ENCODE measurements around the gene HEXD.

The HEXD gene

DNA sequence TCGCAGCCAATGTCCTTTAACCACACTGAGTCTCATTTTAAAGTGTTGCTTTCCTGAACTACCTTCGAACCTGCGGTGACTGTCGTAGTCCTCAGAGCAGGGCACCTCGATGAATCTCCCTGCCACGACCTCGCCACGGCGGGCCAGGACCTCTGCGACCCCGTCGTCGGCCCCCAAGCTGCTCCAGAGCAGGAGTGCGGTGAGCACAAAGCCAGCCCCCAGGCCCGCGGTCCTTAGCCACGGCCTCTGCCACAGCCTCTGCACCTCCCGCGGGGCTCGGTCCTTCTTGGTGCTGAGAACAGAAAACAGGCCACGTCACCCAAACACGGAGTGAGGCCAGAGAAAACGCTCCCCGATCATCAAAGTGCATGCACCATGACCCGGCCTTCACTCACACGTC, 2.8 kb upstream of the HEXD start:
- DNase-seq (ENCODE audit: low read depth in 2 of 2): no peak

DNA sequence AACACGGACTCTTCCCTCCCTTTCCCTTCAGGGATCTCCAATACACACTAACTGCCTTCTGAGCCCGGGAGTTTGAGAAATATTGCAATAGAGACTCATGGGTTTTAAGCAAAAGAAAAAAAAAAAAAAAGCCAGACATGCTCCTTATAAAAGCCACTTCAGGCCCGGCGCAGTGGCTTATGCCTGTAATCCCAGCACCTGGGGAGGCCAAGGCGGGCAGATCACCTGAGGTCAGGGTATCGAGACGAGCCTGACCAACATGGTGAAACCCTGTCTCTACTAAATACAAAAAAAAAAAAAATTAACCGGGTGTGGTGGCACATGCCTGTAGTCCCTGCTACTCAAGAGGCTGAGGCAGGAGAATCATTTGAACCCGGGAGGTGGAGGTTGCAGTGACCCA, 2.4 kb upstream of the HEXD start:
- DNase-seq (ENCODE audit: low read depth in 2 of 2): no peak

DNA sequence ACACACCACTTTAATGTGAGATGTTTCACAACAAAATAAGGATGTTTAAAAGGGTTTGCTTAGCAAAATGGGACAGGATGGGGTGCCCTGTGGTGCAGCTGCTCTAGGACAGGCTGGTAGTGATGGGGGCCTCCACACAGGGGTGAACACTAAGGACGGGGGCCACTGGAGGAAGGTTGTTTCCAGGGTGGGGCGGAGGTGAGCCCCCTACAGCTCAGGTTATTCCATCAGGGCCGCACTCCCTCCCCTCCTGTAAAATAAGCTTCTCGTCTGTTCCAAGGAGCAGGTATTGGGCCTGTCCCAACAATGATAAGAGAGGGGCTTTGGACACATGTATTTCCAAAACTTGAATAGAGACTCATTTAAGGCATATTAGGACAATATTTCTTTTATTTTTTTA, 1.9 kb upstream of the HEXD start:
- no peak for DNase-seq (ENCODE audit: low read depth in 2 of 2)

DNA sequence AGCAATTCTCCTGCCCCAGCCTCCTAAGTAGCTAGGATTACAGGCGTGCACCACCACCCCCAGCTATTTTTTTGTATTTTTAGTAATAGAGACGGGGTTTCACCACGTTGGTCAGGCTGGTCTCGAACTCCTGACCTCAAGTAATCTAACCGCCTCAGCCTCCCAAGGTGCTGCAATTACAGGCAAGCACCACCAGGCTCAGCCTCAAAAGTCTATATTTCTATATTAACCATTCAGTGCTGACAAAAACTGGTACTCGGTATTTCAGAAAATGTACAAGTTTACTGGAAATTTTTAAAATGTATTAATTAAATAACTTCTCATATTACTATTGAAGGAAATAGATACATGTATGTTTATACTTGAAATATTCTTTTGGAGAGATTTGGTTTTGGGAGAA, 1.4 kb upstream of the HEXD start:
- no peak for DNase-seq (ENCODE audit: low read depth in 2 of 2)

DNA sequence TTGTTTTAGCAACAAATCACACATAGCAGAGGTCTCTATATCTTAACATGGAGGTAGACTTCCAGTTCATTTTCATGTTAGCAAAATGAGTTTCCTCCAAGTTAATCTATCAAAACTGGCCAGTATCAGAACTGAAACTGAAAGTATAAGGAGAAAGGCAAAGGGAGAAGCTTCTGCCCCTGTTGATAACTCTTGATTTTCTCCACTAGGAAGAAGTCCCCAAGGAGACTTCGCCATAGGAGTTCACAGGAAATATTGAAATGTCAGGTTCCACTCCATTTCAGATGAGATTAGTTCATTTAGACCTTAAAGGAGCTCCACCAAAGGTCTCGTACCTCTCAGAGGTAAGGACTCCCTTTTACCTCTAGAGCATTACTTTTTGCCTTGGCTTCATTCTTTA, 1.4 kb downstream of the HEXD start:
- no peak for DNase-seq (ENCODE audit: low read depth in 2 of 2)

DNA sequence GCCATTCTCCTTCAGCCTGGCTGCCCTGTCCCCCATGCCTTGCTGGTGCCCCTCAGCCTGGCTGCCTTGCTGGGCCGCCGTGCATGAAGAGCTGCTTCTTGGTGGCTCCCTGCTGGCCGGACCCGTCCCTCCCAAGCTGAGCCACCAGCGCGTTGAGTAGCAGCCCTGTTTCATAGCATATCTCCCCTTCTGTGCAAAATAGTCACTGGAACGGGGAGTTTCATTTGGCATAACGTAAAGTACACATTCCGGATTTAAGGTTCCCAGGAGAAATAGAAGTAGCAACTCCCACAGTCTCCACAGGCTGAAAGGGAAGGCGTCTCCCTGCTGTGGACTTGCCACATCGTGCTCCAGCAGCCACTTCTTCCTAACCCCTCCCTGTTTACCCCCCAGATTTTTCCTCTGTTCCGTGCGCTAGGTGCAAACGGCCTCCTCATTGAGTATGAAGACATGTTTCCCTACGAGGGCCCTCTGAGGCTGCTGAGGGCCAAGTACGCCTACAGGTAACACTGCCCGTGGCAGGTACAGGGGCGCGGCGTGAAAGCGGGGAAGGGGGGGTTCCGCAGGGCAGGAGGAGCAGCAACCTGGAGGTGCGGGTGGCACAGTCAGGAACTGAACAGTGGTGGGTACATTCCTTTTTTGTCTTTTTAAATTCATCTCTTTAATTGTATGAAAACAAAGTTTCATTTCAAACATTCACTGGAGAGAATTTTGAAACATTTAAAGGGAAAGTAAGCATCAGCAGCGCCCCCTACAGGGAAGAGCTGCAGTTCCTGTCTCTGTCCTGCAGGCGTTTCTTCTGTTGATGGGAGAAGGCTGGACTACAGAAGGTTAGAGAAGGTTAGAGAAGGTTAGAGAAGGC, 6.1 kb downstream of the HEXD start:
- peak; percentile 42 to 50 for DNase-seq (ENCODE audit: low read depth in 2 of 2)

DNA sequence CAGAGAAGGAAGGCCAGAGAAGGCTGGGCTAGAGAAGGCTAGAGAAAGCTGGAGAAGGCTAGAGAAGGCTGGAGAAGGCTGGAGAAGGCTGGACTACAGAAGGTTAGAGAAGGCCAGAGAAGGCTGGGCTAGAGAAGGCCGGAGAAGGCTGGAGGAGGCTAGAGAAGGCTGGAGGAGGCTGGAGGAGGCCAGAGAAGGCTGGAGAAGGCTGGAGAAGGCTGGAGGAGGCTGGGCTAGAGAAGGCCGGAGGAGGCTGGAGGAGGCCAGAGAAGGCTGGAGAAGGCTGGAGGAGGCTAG, 6.7 kb downstream of the HEXD start:
- no peak for DNase-seq (ENCODE audit: low read depth in 2 of 2)

DNA sequence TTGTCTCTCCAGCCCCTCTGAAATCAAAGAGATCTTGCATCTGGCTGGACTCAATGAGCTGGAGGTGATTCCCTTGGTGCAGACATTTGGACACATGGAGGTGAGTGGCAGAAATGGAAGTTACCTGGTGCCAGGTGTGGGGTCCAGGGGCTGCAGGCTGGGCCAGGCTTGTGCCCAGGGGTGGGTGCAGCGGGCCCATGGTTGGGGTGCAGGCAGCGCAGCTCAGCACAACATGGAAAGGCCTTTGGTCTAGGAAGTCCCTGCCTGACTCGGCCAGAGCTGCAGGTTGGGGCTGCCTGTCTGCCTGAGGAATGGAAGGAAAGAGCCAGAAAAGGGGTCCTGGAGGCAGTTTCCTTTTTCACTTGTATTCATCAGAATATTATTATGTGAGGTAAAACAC, 10.4 kb downstream of the HEXD start:
- DNase-seq (ENCODE audit: low read depth in 2 of 2): no peak

DNA sequence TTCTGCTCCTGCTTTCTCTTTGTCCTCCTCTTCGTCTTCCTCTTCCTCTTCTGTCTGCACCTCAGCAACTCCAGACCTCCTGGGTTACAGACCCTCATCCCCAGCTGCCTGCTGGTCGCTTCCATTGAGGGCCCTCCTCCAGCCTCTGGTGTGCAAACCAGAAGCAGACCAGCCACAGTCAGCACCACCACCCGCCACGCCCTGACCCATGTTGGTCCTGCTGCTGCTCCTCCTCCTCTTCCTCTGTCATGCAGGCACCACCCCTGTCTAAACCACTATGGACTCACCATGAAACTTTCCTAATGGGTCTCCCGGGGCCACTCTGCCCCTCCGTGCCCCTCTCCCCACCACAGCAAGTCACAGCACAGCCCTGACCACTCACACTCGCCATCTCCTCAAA, 11.7 kb downstream of the HEXD start:
- no peak for DNase-seq (ENCODE audit: low read depth in 2 of 2)

DNA sequence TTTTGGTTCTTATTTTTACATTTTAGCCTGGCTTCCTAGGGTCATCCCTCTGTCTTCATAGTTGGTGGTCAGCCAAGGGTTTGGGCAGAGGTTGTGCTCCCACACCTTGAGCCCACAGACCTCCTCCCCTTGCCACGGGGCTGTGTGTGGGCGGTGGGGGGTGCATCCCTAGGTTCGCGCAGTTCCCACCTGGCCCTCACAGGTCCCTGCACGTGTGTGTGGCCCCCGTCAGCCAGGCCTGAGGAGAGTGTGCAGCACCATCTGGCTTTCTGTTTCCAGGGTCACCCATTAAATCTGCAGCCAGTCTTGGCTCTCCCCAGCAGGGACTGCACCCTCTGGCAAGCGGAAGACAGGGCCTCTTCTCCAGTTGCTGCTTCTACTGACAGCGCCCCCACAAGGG, 13.9 kb downstream of the HEXD start:
- DNase-seq (ENCODE audit: low read depth in 2 of 2): no peak

DNA sequence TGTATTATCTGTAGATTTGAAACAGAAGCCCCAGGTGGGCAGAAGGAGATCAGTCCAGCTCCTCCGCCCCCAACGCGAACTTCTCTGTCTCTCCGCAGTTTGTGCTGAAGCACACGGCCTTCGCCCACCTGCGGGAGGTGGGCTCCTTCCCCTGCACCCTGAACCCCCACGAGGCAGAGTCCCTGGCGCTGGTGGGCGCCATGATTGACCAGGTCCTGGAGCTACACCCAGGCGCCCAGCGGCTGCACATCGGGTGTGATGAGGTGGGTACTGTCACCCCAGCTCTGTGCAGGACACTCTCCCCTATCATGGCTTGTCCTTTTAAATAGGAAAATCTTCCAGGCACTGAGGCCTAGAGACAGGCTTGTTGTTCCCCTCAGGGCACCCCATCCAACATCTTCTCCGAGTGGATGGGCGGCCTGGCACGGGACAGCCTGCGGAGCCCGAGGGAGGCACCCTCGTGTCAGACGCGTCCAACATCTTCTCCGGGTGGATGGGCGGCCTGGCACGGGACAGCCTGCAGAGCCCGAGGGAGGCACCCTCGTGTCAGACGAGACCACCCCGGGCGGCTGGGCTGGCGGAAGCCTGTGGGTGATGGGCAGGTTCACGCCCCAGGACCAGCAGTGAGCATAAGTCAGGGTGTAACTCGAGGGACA, 15.5 kb downstream of the HEXD start:
- no peak for DNase-seq (ENCODE audit: low read depth in 2 of 2)

DNA sequence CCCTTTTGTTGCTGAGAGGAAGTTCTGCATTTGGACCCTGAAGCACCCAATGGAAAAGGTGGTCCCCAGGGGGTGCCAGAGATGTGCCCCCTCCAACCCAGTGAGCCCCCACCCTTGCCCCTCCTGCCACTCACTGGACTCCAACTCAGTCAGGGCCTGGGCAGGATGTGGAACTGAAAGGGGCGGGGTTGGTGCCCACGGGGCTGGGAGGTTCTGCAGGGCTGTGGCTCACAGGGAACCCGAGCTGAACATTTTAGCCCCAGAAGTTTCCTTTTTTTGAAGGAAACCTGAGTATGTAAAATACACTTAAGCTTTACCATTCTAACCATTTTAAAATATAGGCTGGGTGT, 16.0 kb downstream of the HEXD start:
- DNase-seq (ENCODE audit: low read depth in 2 of 2): no peak

DNA sequence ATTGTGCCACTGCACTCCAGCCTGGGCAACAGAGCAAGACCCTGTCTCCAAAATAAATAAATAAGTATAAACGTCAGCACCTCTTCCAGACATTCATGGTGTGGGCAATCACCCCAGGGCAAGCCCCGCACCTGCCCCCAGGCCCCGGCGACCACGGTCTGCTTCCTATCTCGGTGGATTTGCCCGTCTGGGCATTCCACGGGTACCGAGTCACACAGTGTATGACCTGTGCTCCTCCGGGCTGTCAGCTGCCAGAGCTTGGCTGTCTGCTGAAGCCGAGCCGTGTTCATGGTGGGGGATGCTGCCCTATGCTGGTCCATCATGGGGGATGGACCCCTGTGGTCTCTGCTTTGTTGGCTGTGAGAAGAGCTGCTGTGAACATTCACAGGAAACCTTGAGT, 17.0 kb downstream of the HEXD start:
- DNase-seq (ENCODE audit: low read depth in 2 of 2): no peak

DNA sequence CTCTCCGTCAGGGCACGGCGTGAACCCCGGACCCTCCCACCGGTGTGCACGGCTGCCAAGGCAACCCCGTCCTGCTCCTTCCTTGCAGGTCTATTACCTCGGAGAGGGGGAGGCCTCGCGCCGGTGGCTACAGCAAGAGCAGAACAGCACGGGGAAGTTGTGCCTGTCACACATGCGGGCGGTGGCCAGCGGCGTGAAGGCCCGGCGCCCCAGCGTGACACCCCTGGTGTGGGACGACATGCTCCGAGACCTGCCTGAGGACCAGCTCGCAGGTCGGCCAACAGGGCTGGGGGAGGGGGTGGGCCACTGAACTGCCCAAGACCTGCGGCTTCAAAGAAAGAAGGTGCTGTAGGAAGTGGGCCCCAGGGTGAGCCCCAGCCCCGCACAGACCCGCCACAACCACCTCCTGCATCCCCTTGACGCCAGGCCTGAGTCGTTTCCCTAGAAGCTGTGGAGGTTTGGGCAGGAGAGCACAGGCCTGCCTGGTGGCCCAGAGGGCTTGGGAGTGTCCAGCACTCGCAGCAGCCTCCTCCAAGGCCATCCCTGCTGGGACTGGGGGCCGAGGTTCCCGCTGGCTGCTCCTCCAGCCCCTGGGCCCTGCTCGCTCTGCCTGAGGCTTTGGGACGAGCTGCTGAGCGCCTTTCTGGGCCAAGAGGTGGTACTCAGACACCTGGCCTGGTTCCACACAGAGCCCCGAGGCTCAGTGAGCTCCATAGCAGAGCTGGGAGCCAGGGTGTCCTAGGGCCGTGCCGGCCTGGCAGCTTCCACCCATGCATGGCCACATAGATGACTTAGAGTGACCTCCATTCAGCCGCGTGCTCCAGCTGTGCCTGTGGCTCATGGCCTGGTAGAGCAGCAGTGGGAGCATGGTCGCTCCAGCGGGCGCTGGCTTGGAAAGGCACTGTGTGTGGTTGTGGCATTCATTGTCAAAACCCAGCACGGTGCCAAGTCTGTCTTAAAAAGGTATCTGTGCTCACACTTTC, 17.7 kb downstream of the HEXD start:
- DNase-seq (ENCODE audit: low read depth in 2 of 2): no peak

DNA sequence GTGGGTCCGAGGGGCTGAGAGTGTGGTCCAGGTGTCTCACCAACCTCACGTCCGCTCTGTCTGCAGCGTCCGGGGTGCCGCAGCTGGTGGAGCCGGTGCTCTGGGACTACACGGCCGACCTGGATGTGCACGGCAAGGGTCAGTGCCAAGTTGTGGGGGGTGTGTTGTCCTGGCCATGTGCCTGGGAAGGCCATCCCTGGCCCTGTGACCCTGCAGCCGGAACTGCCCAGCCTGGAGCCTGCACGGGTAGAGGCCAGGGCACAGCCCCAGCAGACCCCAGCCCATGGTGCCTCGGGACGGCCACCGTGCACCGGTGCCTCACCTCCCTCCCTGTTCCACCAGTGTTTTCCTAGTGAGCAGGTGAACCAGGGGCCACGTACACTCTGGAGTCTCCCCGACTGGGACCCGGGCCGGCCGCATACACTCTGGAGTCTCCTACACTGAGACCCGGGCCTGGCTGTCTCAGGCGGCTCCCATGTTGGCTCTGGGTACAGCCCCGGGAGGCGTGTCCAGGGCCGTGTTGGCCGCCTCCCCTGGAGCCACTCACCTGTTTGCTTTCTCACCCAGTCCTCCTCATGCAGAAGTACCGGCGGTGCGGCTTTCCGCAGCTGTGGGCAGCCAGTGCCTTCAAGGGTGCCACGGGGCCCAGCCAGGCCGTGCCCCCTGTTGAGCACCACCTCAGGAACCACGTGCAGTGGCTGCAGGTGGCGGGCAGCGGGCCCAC, 18.6 kb downstream of the HEXD start:
- no peak for DNase-seq (ENCODE audit: low read depth in 2 of 2)

DNA sequence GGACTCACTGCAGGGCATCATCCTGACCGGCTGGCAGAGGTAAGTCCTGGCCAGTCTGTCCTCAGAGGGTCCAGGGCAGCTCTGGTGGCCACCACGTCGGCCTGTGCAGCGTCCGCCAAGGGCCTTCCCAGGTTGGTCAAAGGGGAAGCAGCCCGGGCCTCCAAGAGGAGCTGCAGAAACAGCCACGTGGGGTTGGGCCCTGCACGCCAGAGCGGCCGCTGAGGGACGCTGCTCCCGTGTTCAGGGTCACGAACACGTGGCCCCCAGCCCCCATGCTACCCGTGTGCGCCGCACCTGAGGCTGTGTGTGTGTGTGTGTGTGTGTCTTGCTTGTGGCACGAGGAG, 19.1 kb downstream of the HEXD start:
- DNase-seq (ENCODE audit: low read depth in 2 of 2): no peak

DNA sequence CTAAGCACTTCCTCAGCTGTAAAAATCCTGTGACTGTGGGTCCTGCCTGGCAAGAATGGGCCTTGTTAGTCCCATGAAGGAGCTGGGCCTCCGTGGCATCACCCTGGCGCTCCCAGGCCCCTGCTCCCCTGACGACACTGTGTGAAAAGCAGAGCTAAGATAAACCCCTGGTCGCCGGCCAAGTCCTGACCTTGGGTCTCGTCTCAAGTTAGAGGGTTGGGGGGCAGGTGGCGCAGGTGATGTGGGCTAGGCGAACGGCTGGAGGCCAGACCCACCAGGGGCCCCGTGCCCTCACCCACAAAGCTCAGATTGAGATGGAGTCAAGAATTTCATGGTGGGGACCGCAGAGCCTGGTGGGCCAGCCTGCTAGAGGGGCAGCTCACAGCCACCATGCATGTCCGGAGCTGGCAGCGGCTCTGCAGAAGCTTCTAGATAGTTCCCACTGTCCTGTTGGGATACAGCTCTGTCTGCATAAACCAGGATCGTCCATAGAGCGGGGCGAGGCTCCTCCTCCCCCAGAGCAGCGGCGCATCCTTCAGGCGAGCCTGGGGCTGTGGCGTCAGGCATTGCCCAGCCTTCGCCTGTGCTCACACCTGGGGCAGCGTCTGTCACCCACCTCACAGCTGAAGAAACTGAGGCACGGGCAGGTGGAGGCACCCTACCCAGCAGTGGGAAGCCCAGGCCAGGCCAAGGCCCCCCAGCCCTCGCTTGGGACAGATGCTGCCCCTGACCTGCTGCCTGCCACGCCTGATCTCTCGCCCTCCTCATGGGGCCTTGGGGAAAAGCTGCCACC, 20.4 kb downstream of the HEXD start:
- DNase-seq (ENCODE audit: low read depth in 2 of 2): no peak

DNA sequence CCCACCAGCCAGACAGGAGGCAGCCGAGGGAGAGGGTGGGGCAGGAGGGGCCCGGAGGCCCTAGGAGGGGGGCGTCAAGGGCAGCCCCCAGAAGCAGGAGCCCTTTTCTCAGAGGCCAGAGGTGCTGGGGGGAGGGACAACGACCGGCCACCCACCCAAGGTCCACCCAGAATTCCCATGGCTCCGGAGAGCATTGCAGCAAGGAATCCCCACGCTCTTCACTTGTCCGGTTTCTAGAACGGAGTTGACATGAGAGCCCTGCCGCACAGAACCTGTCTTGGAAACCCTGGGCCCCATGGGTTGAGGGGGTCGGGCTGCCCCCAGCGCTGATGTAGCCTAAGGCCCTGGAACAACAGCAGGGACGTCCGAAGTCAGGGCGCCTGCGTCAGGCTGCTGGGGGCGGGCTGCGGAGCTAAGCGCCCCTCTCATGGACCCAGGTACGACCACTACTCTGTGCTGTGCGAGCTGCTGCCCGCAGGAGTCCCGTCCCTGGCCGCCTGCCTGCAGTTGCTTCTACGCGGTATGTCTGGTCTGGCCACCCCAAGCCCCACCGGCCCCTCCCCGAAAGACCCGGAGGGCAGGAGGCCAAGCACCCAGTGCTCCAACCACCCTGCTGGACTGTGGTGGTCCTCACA, 21.2 kb downstream of the HEXD start:
- DNase-seq (ENCODE audit: low read depth in 2 of 2): no peak

DNA sequence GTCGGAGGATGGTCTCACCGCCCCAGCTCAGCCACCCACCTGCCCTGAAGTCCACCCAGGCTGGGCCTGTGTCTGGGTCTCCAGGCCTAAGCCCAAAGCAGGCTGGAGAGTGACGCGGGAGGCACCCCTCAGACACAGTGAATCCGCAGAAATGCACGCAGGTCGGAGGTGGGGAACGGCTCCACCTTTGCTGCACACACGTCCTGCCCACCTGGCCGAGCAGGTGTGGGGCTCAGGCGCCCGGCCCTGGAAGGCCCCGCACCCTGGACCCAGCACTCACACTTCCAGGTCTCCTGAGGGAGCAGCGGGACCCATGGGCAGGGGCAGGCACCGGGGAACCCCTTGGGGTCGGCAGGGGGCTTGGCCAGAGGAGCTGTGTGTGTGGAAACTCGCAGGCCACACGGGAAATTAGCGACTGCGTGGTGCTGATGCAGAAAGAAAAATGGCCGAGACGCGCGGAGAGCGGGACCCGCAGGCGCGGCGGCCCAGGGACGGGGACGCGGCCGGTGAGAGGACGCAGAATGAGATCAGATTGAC, 21.8 kb downstream of the HEXD start:
- no peak for DNase-seq (ENCODE audit: low read depth in 2 of 2)

DNA sequence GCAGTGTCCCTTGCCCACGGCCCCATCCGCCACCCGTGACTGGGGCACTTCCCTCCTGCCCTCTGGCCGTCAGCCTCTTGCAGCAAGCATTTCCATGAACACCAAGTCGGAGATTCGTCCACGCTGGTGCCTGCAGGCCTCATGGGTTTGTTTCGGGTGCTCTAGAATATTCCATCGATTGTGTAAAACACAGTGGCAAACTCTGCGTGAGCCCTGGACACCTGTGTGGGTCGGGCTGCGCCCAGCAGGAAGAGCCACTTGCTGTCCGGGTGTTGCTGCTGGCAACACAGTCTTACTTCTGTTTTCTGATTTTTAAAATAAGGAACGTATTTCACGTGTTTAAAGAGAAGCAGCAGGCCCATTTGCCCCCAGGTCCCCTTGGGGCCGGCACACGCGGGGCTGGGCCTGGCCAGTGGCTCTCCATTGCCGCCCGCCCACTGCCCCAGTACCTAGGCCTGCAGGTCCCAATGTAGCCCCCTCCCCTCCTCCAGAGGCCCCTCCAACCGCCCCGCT, 22.4 kb downstream of the HEXD start:
- DNase-seq (ENCODE audit: low read depth in 2 of 2): no peak

All from stimulated activated CD4-positive, alpha-beta T cell treated with anti-CD3 and anti-CD28 coated beads, Interleukin-1b, Interleukin-23, amount 100 ng/mL, for 4 hours (primary cell).